C4-2B (cell line): ENCODE results near the gene KRTAP20-1.

Experiments used
- CTCF ChIP-seq: fragments of 450-650 bp; conservative IDR thresholded peaks from 2 replicates; pipeline ENCODE4 v1.5.1; 2017; ENCODE audit warnings: mild to moderate bottlenecking
- ZFX ChIP-seq: fragments of 450-650 bp; IDR thresholded peaks from 2 replicates; pipeline ENCODE4 v1.6.1; 2017

- TF ChIP-seq CTCF, result no peak
- TF ChIP-seq ZFX, result no peak
These were observed 7.1 kb downstream of the KRTAP20-1 start for GRCh38 chr21:30623362-30623761.
